ENCODE results near the gene CRADD.

Gene CRADD

GRCh38 chr12:93937812-93938211, 260.6 kb downstream of the CRADD start:
- no peaks in the 10 kb centered on the region for H3K4me1 ChIP-seq (ENCODE audit: control insufficient read depth in 5 of 5, insufficient read depth in 5 of 5, low read length in 5 of 5)

GRCh38 chr12:93938317-93938716, 261.1 kb downstream of the CRADD start:
- H3K9ac ChIP-seq (ENCODE audit: low read length in 5 of 5) = no peak overlapping the region
- H3K4me3 ChIP-seq (ENCODE audit: low read depth in 1 of 5, low read length in 5 of 5) = no peak overlapping the region
- no peak overlapping the region for H3K27ac ChIP-seq (ENCODE audit: low read depth, low read length)
- H3K9me3 ChIP-seq (ENCODE audit: control insufficient read depth in 5 of 5, low read length in 5 of 5) = peaks cover 0 to 20% (median 13%) of the 10 kb centered on the region in 5 donors
- H3K36me3 ChIP-seq (ENCODE audit: control insufficient read depth in 5 of 5, insufficient read depth in 5 of 5, low read length in 5 of 5) = no peaks in the 10 kb centered on the region
- H3K27me3 ChIP-seq (ENCODE audit: control insufficient read depth in 5 of 5, insufficient read depth in 4 of 5, low read length in 5 of 5) = no peaks in the 10 kb centered on the region
- H3K4me1 ChIP-seq (ENCODE audit: control insufficient read depth in 5 of 5, insufficient read depth in 5 of 5, low read length in 5 of 5) = peaks cover 0 to 1% (median 0%) of the 10 kb centered on the region in 5 donors

More at GRCh38 chr12:93937812-93938211, 260.6 kb downstream of the CRADD start:
- no peaks in the 10 kb centered on the region for H3K36me3 ChIP-seq (ENCODE audit: control insufficient read depth in 5 of 5, insufficient read depth in 5 of 5, low read length in 5 of 5)
- no peak overlapping the region for H3K9ac ChIP-seq (ENCODE audit: low read length in 5 of 5)
- H3K27me3 ChIP-seq (ENCODE audit: control insufficient read depth in 5 of 5, insufficient read depth in 4 of 5, low read length in 5 of 5) = no peaks in the 10 kb centered on the region
- peaks cover 0 to 20% (median 13%) of the 10 kb centered on the region in 5 donors for H3K9me3 ChIP-seq (ENCODE audit: control insufficient read depth in 5 of 5, low read length in 5 of 5)
- H3K4me3 ChIP-seq (ENCODE audit: low read depth in 1 of 5, low read length in 5 of 5) = no peak overlapping the region
- H3K27ac ChIP-seq (ENCODE audit: low read depth, low read length) = no peak overlapping the region

- Histone ChIP-seq H3K9me3 (ENCODE audit: control insufficient read depth in 5 of 5, low read length in 5 of 5) (peaks cover 0 to 20% (median 13%) of the 10 kb centered on the region in 5 donors), H3K4me1 (ENCODE audit: control insufficient read depth in 5 of 5, insufficient read depth in 5 of 5, low read length in 5 of 5) (peaks cover 0 to 5% (median 0%) of the 10 kb centered on the region in 5 donors), H3K36me3 (ENCODE audit: control insufficient read depth in 5 of 5, insufficient read depth in 5 of 5, low read length in 5 of 5) (no peaks in the 10 kb centered on the region), H3K27ac (ENCODE audit: low read depth, low read length) (no peak overlapping the region), H3K4me3 (ENCODE audit: low read depth in 1 of 5, low read length in 5 of 5) (no peak overlapping the region), H3K9ac (ENCODE audit: low read length in 5 of 5) (no peak overlapping the region), H3K27me3 (ENCODE audit: control insufficient read depth in 5 of 5, insufficient read depth in 4 of 5, low read length in 5 of 5) (no peaks in the 10 kb centered on the region)
These were observed 261.8 kb downstream of the CRADD start for GRCh38 chr12:93938931-93939330.

GRCh38 chr12:93939641-93940325, 262.6 kb downstream of the CRADD start:
- Histone ChIP-seq H3K4me3 (ENCODE audit: low read depth in 1 of 5, low read length in 5 of 5) (no peak overlapping the region), H3K36me3 (ENCODE audit: control insufficient read depth in 5 of 5, insufficient read depth in 5 of 5, low read length in 5 of 5) (no peaks in the 10 kb centered on the region), H3K27me3 (ENCODE audit: control insufficient read depth in 5 of 5, insufficient read depth in 4 of 5, low read length in 5 of 5) (no peaks in the 10 kb centered on the region), H3K4me1 (ENCODE audit: control insufficient read depth in 5 of 5, insufficient read depth in 5 of 5, low read length in 5 of 5) (peaks cover 0 to 6% (median 0%) of the 10 kb centered on the region in 5 donors), H3K27ac (ENCODE audit: low read depth, low read length) (no peak overlapping the region), H3K9ac (ENCODE audit: low read length in 5 of 5) (no peak overlapping the region), H3K9me3 (ENCODE audit: control insufficient read depth in 5 of 5, low read length in 5 of 5) (peaks cover 0 to 17% (median 11%) of the 10 kb centered on the region in 5 donors)

GRCh38 chr12:93943780-93944179, 266.6 kb downstream of the CRADD start:
- Histone ChIP-seq H3K27ac (ENCODE audit: low read depth, low read length) (no peak overlapping the region), H3K9me3 (ENCODE audit: control insufficient read depth in 5 of 5, low read length in 5 of 5) (no peaks in the 10 kb centered on the region), H3K4me1 (ENCODE audit: control insufficient read depth in 5 of 5, insufficient read depth in 5 of 5, low read length in 5 of 5) (peaks cover 0 to 6% (median 0%) of the 10 kb centered on the region in 5 donors), H3K4me3 (ENCODE audit: low read depth in 1 of 5, low read length in 5 of 5) (no peak overlapping the region), H3K9ac (ENCODE audit: low read length in 5 of 5) (no peak overlapping the region), H3K36me3 (ENCODE audit: control insufficient read depth in 5 of 5, insufficient read depth in 5 of 5, low read length in 5 of 5) (no peaks in the 10 kb centered on the region), H3K27me3 (ENCODE audit: control insufficient read depth in 5 of 5, insufficient read depth in 4 of 5, low read length in 5 of 5) (no peaks in the 10 kb centered on the region)

- peaks cover 0 to 6% (median 0%) of the 10 kb centered on the region in 5 donors for H3K4me1 ChIP-seq (ENCODE audit: control insufficient read depth in 5 of 5, insufficient read depth in 5 of 5, low read length in 5 of 5)
- H3K9ac ChIP-seq (ENCODE audit: low read length in 5 of 5) = no peak overlapping the region
- no peak overlapping the region for H3K27ac ChIP-seq (ENCODE audit: low read depth, low read length)
These were observed 267.0 kb downstream of the CRADD start for GRCh38 chr12:93944201-93944600.

More at GRCh38 chr12:93944201-93944600, 267.0 kb downstream of the CRADD start:
- H3K36me3 ChIP-seq (ENCODE audit: control insufficient read depth in 5 of 5, insufficient read depth in 5 of 5, low read length in 5 of 5) = no peaks in the 10 kb centered on the region
- no peaks in the 10 kb centered on the region for H3K27me3 ChIP-seq (ENCODE audit: control insufficient read depth in 5 of 5, insufficient read depth in 4 of 5, low read length in 5 of 5)
- no peak overlapping the region for H3K4me3 ChIP-seq (ENCODE audit: low read depth in 1 of 5, low read length in 5 of 5)
- H3K9me3 ChIP-seq (ENCODE audit: control insufficient read depth in 5 of 5, low read length in 5 of 5) = no peaks in the 10 kb centered on the region
